Fibroblast of lung (primary cell): Measurements from ENCODE around the gene RCBTB1.

Experiments used
- CTCF ChIP-seq, 2 donors: IDR thresholded peaks in 1 of 2; conservative IDR thresholded peaks in 1 of 2; 1 replicate in 1 of 2; 2 replicates in 1 of 2; pipeline ENCODE4 v1.5.1; 2011 to 2012; ENCODE audit warnings: low read length in 2 of 2, control low read depth in 1 of 2, inconsistent platforms in 1 of 2, low read depth in 1 of 2, mild to moderate bottlenecking in 1 of 2
- EZH2 ChIP-seq: IDR thresholded peaks from 2 replicates; pipeline ENCODE4 v1.5.1; 2012; ENCODE audit warnings: low read length, control low read depth, mild to moderate bottlenecking; ENCODE audit errors: missing control alignments

GRCh38 chr13:49528161-49528560 is 57.2 kb downstream of the RCBTB1 start:
- no peak for TF ChIP-seq CTCF (conservative IDR thresholded peaks at IDR 0.05 in 1 of 2, IDR thresholded peaks at IDR 0.05 in 1 of 2; ENCODE audit: low read depth in 1 of 2, low read length in 2 of 2)
- no peak for TF ChIP-seq EZH2
